GM06990 (cell line): ENCODE results near the gene RSBN1L.

Source experiments
- DNase-seq: peaks from one replicate; pipeline ENCODE4 v3.0.0-alpha.2; 2011; ENCODE audit not compliant: insufficient read length; ENCODE audit errors: extremely low read depth
- H3K27me3 ChIP-seq: replicated peaks from 2 replicates; pipeline ENCODE4 v1.6.0; 2011; ENCODE audit warnings: low read length; ENCODE audit not compliant: control insufficient read depth, insufficient read depth
- H3K36me3 ChIP-seq: 2 replicates; pipeline ENCODE4 v1.5.1; 2011; ENCODE audit warnings: low read length; ENCODE audit not compliant: control insufficient read depth, insufficient read depth
- H3K4me3 ChIP-seq: replicated peaks from 2 replicates; pipeline ENCODE4 v1.5.1; 2011; ENCODE audit warnings: low read depth, mild to moderate bottlenecking, control low read depth, low read length
- CTCF ChIP-seq: IDR thresholded peaks from 2 replicates; pipeline ENCODE4 v1.5.1; 2011; ENCODE audit warnings: low read length, control low read depth, mild to moderate bottlenecking, inconsistent platforms; ENCODE audit not compliant: insufficient read depth, poor library complexity, severe bottlenecking

The RSBN1L gene

GRCh38 chr7:77806425-77806824 is 110.2 kb downstream of the RSBN1L start:
- no peak for DNase-seq
- Histone ChIP-seq H3K36me3 (no peaks in the 10 kb centered on the region), H3K27me3 (no peaks in the 10 kb centered on the region), H3K4me3 (no peak overlapping the region)
- TF ChIP-seq CTCF = no peak

GRCh38 chr7:77808517-77808916 is 112.3 kb downstream of the RSBN1L start:
- Histone ChIP-seq H3K36me3 (no peaks in the 10 kb centered on the region), H3K27me3 (no peaks in the 10 kb centered on the region), H3K4me3 (no peak overlapping the region)
- DNase-seq = no peak
- TF ChIP-seq CTCF = no peak

GRCh38 chr7:77811516-77812289 is 115.4 kb downstream of the RSBN1L start:
- no peak overlapping the region for H3K4me3 ChIP-seq
- TF ChIP-seq CTCF = no peak
- no peaks in the 10 kb centered on the region for H3K36me3 ChIP-seq
- DNase-seq = no peak
- H3K27me3 ChIP-seq = no peaks in the 10 kb centered on the region

- Histone ChIP-seq H3K36me3 (no peaks in the 10 kb centered on the region), H3K27me3 (no peaks in the 10 kb centered on the region), H3K4me3 (no peak overlapping the region)
- no peak for TF ChIP-seq CTCF
- DNase-seq = no peak
Observed at GRCh38 chr7:77812290-77812685, 116.0 kb downstream of the RSBN1L start.

- Histone ChIP-seq H3K27me3 (no peaks in the 10 kb centered on the region), H3K36me3 (no peaks in the 10 kb centered on the region), H3K4me3 (no peak overlapping the region)
- no peak for DNase-seq
- no peak for TF ChIP-seq CTCF
Observed at GRCh38 chr7:77813180-77813579, 116.9 kb downstream of the RSBN1L start.

- no peaks in the 10 kb centered on the region for H3K27me3 ChIP-seq
- no peaks in the 10 kb centered on the region for H3K36me3 ChIP-seq
- no peak for DNase-seq
- no peak for TF ChIP-seq CTCF
- H3K4me3 ChIP-seq = no peak overlapping the region
Observed at GRCh38 chr7:77819021-77819420, 122.8 kb downstream of the RSBN1L start.
